Measurements from ENCODE around the gene AAK1. TPM values are rescaled to one million over a fixed set of nuclear protein-coding genes. Genes with fewer than 3 reads are reported as not detected.

AAK1 gene
- polyA plus RNA-seq, 3 donors, result 9.8 to 18.9 (median 10.8) TPM

DNA sequence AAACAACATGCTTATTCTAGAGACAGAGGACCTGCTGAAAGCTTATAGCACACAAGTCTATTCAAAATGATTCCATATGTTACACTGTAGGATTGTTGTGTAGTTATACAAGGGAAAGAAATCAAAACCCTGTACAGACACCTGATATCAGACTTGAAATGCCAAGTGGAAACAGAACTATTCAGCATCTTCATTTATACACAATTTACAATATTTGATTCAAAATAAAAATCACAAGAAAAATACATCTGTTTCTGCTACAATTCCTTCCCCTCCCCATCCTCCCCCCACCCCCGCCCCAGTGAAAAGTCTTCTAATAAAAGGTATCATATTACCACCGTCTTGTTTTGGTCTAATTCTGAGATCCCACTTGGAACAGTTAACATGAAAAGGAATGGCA lies 168.9 kb downstream of the AAK1 start:
- intact Hi-C loops (cut with micrococcal nuclease), result no loop called here
- Histone ChIP-seq H3K4me3 (replicated peaks in 1 of 3; ENCODE audit: low read depth in 2 of 3, low read length in 3 of 3) (no peak overlapping the region), H3K4me1 (ENCODE audit: control insufficient read depth in 1 of 2, insufficient read depth in 2 of 2, low read length in 2 of 2) (no peaks in the 10 kb centered on the region), H3K27me3 (ENCODE audit: control insufficient read depth in 2 of 2, insufficient read depth in 2 of 2, low read length in 2 of 2) (no peaks in the 10 kb centered on the region), H3K9me3 (replicated peaks in 1 of 2; ENCODE audit: control insufficient read depth in 1 of 2, insufficient read depth in 1 of 2, low read length in 2 of 2) (no peaks in the 10 kb centered on the region), H3K27ac (ENCODE audit: low read depth in 1 of 2, low read length in 2 of 2) (no peak overlapping the region), H4K20me1 (ENCODE audit: insufficient read depth, low read length) (no peaks in the 10 kb centered on the region), H3K79me2 (ENCODE audit: insufficient read depth, low read length) (no peaks in the 10 kb centered on the region), H3K4me2 (replicated peaks; ENCODE audit: extremely low read depth, low read length, poor library complexity, severe bottlenecking) (no peak overlapping the region), H2AFZ (ENCODE audit: insufficient read depth, low read depth, low read length, poor library complexity, severe bottlenecking) (no peak overlapping the region), H3K9ac (ENCODE audit: insufficient read depth, low read length, poor library complexity, severe bottlenecking) (no peak overlapping the region), H3K36me3 (replicated peaks in 1 of 2; ENCODE audit: control insufficient read depth in 1 of 2, insufficient read depth in 2 of 2, low read length in 2 of 2) (peaks cover 33 to 76% of the 10 kb centered on the region in 2 donors)
- DNase-seq, result no peak
- H3K4me1 Mint-ChIP-seq, result peaks cover 2% of the 10 kb centered on the region
- TF ChIP-seq CTCF (IDR thresholded peaks at IDR 0.05), result no peak
- no CpG with 5 or more reads among the region's 2 CpGs for WGBS (ENCODE audit: insufficient coverage)
- no peaks in the 10 kb centered on the region for H3K9me3 Mint-ChIP-seq
- H3K27ac Mint-ChIP-seq, result no peak overlapping the region
- no peak overlapping the region for H3K4me3 Mint-ChIP-seq
- H3K27me3 Mint-ChIP-seq (ENCODE audit: low read depth in 3 of 3), result peaks cover 0 to 1% (median 0%) of the 10 kb centered on the region in 3 donors
- peaks cover 40 to 49% of the 10 kb centered on the region in 2 donors for H3K36me3 Mint-ChIP-seq

- H3K4me1 ChIP-seq (ENCODE audit: control insufficient read depth in 1 of 2, insufficient read depth in 2 of 2, low read length in 2 of 2), result no peaks in the 10 kb centered on the region
- H4K20me1 ChIP-seq (ENCODE audit: insufficient read depth, low read length), result no peaks in the 10 kb centered on the region
- H3K9ac ChIP-seq (ENCODE audit: insufficient read depth, low read length, poor library complexity, severe bottlenecking), result no peak overlapping the region
- H3K4me3 ChIP-seq (replicated peaks in 1 of 3; ENCODE audit: low read depth in 2 of 3, low read length in 3 of 3), result no peak overlapping the region
- no peak overlapping the region for H3K27ac Mint-ChIP-seq
- H3K36me3 Mint-ChIP-seq, result peaks cover 30 to 39% of the 10 kb centered on the region in 2 donors
- peaks cover 0 to 1% (median 0%) of the 10 kb centered on the region in 3 donors for H3K27me3 Mint-ChIP-seq (ENCODE audit: low read depth in 3 of 3)
- no peak overlapping the region for H3K27ac ChIP-seq (ENCODE audit: low read depth in 1 of 2, low read length in 2 of 2)
- H3K9me3 ChIP-seq (replicated peaks in 1 of 2; ENCODE audit: control insufficient read depth in 1 of 2, insufficient read depth in 1 of 2, low read length in 2 of 2), result no peaks in the 10 kb centered on the region
- H3K4me3 Mint-ChIP-seq, result no peak overlapping the region
- peaks cover 26 to 58% of the 10 kb centered on the region in 2 donors for H3K36me3 ChIP-seq (replicated peaks in 1 of 2; ENCODE audit: control insufficient read depth in 1 of 2, insufficient read depth in 2 of 2, low read length in 2 of 2)
- intact Hi-C loops (cut with micrococcal nuclease), result no loop called here
- TF ChIP-seq CTCF (IDR thresholded peaks at IDR 0.05), result no peak
- no CpG with 5 or more reads among the region's 2 CpGs for WGBS (ENCODE audit: insufficient coverage)
- H3K4me1 Mint-ChIP-seq, result peaks cover 2% of the 10 kb centered on the region
- no peak overlapping the region for H3K4me2 ChIP-seq (replicated peaks; ENCODE audit: extremely low read depth, low read length, poor library complexity, severe bottlenecking)
- H3K27me3 ChIP-seq (ENCODE audit: control insufficient read depth in 2 of 2, insufficient read depth in 2 of 2, low read length in 2 of 2), result no peaks in the 10 kb centered on the region
- no peak overlapping the region for H2AFZ ChIP-seq (ENCODE audit: insufficient read depth, low read depth, low read length, poor library complexity, severe bottlenecking)
- no peaks in the 10 kb centered on the region for H3K9me3 Mint-ChIP-seq
- no peak for DNase-seq
- no peaks in the 10 kb centered on the region for H3K79me2 ChIP-seq (ENCODE audit: insufficient read depth, low read length)
These were observed 171.7 kb downstream of the AAK1 start for GRCh38 chr2:69471793-69472192.

Data from CD14-positive monocyte (primary cell).